ENCODE measurements around the gene CMKLR1. TPM values are rescaled to one million over a fixed set of nuclear protein-coding genes. Genes with fewer than 3 reads are reported as not detected.

Gene CMKLR1
- total RNA-seq, 4 donors from 2014 or later = 1.1 to 7.5 (median 3.7) TPM

DNA sequence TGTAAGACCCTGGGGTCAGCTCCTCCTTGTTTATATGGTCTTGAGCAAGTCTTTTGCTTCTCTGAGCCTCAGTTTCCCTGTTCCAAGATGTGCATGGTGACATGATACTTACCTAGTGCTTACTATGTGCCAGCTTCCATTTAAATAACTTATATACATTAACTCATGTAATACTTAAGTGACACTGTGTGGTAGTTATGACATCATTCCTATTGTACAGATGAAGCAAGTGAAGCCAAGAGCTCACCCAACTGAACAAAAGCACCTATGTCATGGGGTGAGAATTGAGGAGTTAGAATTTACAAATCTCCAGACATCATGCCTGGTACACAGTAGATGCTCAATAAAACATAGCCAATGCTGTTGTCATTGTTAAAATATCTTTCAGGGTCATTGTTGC is 41.3 kb upstream of the CMKLR1 start:
- H3K4me3 ChIP-seq (ENCODE audit: low read depth, poor library complexity, severe bottlenecking) = no peak overlapping the region
- no peak for DNase-seq (ENCODE audit: low spot score in 2 of 2)
- no peak for TF ChIP-seq POLR2A (IDR thresholded peaks at IDR 0.05)
- TF ChIP-seq, protein P1, sequence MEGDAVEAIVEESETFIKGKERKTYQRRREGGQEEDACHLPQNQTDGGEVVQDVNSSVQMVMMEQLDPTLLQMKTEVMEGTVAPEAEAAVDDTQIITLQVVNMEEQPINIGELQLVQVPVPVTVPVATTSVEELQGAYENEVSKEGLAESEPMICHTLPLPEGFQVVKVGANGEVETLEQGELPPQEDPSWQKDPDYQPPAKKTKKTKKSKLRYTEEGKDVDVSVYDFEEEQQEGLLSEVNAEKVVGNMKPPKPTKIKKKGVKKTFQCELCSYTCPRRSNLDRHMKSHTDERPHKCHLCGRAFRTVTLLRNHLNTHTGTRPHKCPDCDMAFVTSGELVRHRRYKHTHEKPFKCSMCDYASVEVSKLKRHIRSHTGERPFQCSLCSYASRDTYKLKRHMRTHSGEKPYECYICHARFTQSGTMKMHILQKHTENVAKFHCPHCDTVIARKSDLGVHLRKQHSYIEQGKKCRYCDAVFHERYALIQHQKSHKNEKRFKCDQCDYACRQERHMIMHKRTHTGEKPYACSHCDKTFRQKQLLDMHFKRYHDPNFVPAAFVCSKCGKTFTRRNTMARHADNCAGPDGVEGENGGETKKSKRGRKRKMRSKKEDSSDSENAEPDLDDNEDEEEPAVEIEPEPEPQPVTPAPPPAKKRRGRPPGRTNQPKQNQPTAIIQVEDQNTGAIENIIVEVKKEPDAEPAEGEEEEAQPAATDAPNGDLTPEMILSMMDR (IDR thresholded peaks at IDR 0.05) = no peak
- intact Hi-C loops (cut with DNase I; ENCODE audit: low total_unique reads) = no loop called here

DNA sequence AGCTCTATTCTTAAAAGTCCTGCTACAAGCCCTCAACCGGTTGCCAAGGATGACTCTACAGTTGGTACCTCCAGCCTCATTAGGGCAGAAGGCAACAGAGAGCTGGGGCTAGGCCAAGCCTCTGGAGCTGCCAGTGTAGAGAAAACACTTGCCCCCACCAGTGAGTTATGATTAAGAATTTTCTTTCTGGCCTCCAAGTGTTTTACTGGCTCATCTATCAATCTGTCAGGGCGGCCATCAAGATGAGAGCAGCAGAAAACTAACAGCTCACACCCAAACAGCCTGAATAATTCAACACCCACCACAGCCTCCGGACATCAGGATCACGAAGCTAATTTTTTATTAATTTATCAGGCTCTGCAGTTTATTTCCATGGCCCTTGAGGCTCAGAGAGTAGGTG is 40.7 kb upstream of the CMKLR1 start:
- intact Hi-C loops (cut with DNase I; ENCODE audit: low total_unique reads) = no loop called here
- no peak for DNase-seq (ENCODE audit: low spot score in 2 of 2)
- 61 to 67% methylated on average over 4 of the region's 4 CpGs for WGBS, 2 donors
- H3K4me3 ChIP-seq (ENCODE audit: low read depth, poor library complexity, severe bottlenecking) = no peak overlapping the region
- TF ChIP-seq, protein P1 (IDR thresholded peaks at IDR 0.05) = no peak
- no peak for TF ChIP-seq POLR2A (IDR thresholded peaks at IDR 0.05)

DNA sequence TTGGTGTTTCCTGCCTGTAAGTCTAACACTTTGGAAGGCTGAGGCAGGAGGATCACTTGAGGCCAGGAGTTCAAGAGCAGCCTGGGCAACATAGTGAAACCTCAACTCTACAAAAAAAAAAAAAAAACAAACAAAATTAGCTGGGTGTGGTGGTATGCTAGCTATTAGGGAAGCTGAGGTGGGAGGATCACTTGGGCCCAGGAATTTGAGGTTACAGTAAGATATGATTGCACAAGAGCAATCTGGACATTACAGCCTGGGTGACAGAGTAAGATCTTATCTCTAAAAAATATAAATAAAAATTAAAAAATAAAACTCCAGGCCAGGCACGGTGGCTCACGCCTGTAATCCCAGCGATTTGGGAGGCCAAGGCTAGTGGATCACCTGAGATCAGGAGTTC is 39.8 kb upstream of the CMKLR1 start:
- intact Hi-C loops (cut with DNase I; ENCODE audit: low total_unique reads) = no loop called here
- DNase-seq (ENCODE audit: low spot score in 2 of 2) = no peak
- H3K4me3 ChIP-seq (ENCODE audit: low read depth, poor library complexity, severe bottlenecking) = no peak overlapping the region
- 89 to 90% methylated on average over 3 of the region's 3 CpGs for whole genome bisulfite sequencing, 2 donors
- TF ChIP-seq POLR2A (IDR thresholded peaks at IDR 0.05) = no peak
- TF ChIP-seq, protein P1 (IDR thresholded peaks at IDR 0.05) = no peak

DNA sequence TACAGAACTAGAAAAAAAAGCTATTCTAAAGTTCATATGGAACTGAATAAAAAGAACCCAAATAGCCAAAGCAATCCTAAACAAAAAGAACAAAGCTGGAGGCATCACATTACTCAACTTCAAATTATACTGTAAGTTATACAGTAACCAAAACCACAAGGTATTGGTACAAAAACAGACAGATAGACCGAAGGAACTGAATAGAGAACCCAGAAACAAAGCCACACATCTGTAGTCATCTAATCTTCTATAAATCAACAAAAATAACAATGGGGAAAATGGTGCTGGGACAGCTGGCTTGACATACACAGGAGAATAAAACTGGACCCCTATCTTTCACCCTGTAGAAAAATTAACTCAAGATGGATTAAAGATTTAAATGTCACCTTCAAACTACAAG is 38.1 kb upstream of the CMKLR1 start:
- WGBS, 2 donors = 7 to 30% methylated on average over 1 of the region's 1 CpG
- TF ChIP-seq POLR2A (IDR thresholded peaks at IDR 0.05) = no peak
- TF ChIP-seq, protein P1 (IDR thresholded peaks at IDR 0.05) = no peak
- intact Hi-C loops (cut with DNase I; ENCODE audit: low total_unique reads) = no loop called here
- no peak for DNase-seq (ENCODE audit: low spot score in 2 of 2)
- no peak overlapping the region for H3K4me3 ChIP-seq (ENCODE audit: low read depth, poor library complexity, severe bottlenecking)

DNA sequence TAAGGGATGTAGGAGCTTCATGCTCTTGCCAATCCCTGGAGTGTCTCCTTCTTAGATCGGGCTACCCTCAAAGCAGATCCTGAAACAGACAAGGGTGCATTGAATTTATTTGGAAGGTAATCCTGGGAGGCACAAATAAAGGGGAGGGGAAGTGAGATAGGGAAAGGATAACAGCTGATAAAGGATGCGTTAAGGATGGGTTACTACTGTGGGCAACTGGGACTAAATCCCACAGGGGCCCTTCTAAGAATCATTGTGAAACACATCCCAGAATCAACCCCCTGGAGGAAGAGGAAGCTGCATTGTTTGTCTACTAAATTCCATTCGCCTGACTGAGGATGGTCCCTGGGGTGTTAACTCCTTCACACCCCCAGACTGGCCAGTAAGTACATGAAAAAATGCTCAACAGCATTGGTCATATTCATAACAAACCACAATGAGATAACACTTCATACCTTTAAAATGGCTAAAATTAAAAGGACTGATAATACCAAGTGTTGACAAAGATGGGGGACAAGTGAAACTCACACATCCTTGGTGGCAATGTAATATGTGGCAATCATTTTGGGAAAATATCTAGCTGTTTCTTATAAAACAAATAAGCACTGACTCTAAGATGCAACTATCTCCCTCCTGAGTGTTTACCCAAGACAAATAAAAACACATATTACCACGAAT is 37.0 kb upstream of the CMKLR1 start:
- H3K4me3 ChIP-seq (ENCODE audit: low read depth, poor library complexity, severe bottlenecking) = no peak overlapping the region
- intact Hi-C loops (cut with DNase I; ENCODE audit: low total_unique reads) = no loop called here
- DNase-seq (ENCODE audit: low spot score in 2 of 2) = no peak
- no peak for TF ChIP-seq POLR2A (IDR thresholded peaks at IDR 0.05)
- TF ChIP-seq, protein P1 (IDR thresholded peaks at IDR 0.05) = no peak
- WGBS, 2 donors = 74% methylated on average over 4 of the region's 4 CpGs

Data from lower leg skin (tissue), 4 donors.